Measurements from ENCODE around the gene STK33.

- no peak for TF ChIP-seq EZH2 (optimal IDR thresholded peaks at IDR 0.05; ENCODE audit: low read depth, low read length)
- TF ChIP-seq CTCF (IDR thresholded peaks at IDR 0.05; ENCODE audit: low read length): no peak
- TF ChIP-seq EZH2phosphoT487 (IDR thresholded peaks at IDR 0.05; ENCODE audit: low read length): no peak
These were observed 113.2 kb downstream of the STK33 start for GRCh38 chr11:8480858-8481257.
